DOHH2 (cell line): ENCODE measurements around the gene PNRC1.

Experiments used
- EZH2phosphoT487 ChIP-seq: fragments of 200-600 bp; sonication (generic); IDR thresholded peaks from 2 replicates; pipeline ENCODE4 v1.6.1; 2017; ENCODE audit warnings: borderline replicate concordance, mild to moderate bottlenecking, antibody characterized with exemption, low read length, moderate library complexity, mixed read lengths
- TF ChIP-seq, protein P1 (sequence below): fragments of 200-600 bp; sonication (generic); IDR thresholded peaks from one replicate; pipeline ENCODE4 v1.5.1; 2014; ENCODE audit warnings: antibody characterized with exemption, mild to moderate bottlenecking, low read depth, low read length; ENCODE audit not compliant: poor library complexity, severe bottlenecking

DNA sequence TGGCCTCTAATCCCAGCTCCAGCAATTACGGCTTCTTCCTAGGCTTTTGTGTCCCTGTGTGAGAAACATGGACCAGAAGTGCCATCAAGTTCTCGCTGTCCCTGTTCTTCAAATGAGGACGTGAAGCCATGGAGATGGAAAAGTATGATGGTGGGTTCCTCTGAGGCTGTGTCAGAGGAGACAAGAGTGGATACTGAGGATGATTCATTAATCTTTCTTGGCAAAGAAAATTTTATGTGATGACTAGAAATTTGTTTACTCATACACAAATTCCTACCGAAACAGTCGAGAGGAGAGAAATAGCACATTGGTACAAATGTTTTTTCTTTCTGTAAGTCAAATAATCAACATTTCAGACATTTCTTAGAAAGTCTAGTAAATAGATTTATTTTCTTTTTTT is 35.0 kb upstream of the PNRC1 start:
- TF ChIP-seq, protein P1, sequence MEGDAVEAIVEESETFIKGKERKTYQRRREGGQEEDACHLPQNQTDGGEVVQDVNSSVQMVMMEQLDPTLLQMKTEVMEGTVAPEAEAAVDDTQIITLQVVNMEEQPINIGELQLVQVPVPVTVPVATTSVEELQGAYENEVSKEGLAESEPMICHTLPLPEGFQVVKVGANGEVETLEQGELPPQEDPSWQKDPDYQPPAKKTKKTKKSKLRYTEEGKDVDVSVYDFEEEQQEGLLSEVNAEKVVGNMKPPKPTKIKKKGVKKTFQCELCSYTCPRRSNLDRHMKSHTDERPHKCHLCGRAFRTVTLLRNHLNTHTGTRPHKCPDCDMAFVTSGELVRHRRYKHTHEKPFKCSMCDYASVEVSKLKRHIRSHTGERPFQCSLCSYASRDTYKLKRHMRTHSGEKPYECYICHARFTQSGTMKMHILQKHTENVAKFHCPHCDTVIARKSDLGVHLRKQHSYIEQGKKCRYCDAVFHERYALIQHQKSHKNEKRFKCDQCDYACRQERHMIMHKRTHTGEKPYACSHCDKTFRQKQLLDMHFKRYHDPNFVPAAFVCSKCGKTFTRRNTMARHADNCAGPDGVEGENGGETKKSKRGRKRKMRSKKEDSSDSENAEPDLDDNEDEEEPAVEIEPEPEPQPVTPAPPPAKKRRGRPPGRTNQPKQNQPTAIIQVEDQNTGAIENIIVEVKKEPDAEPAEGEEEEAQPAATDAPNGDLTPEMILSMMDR, result no peak
- TF ChIP-seq EZH2phosphoT487, result no peak
